ENCODE data around the gene PEDS1. TPM values are rescaled to one million over a fixed set of nuclear protein-coding genes. Genes with fewer than 3 reads are reported as not detected.
A peak's percentile ranks its signal among the peaks of the same experiment; 100 is the strongest.

Gene PEDS1
- total and polyA plus RNA-seq, 2 of the 13 experiments (the other 11 are each of a cell fraction or from before 2014, with no cell fraction given), result 30.5 to 93.9 TPM

DNA sequence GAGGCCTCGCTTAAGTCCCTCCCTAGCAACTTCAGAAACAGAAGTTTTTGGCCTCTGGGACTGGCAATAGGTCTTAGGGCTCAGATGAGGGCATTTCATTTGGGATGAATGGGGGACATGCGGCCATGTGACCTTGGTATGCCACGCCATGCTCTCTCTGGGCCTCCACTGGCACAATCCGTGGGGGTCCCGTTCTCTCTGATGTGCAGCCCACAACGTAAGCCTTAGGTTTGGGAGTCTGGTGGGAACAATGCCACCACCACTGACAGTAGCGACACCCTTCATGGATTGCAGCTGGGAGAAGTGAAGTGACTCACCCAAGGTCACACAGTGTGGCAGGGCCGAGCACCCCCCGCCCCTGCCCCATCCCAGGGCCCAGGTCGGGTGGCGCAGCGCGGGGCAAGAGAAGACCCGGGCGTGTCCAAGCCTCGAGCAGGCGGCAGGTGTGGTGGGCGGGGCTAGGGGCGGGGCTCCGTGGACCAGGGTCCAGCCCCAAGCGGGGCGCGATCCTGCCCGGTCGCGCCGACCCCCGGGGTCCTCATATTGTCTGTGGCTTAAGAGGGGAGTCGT is 36.2 kb upstream of the PEDS1 start (continued):
- TF ChIP-seq, protein P1, sequence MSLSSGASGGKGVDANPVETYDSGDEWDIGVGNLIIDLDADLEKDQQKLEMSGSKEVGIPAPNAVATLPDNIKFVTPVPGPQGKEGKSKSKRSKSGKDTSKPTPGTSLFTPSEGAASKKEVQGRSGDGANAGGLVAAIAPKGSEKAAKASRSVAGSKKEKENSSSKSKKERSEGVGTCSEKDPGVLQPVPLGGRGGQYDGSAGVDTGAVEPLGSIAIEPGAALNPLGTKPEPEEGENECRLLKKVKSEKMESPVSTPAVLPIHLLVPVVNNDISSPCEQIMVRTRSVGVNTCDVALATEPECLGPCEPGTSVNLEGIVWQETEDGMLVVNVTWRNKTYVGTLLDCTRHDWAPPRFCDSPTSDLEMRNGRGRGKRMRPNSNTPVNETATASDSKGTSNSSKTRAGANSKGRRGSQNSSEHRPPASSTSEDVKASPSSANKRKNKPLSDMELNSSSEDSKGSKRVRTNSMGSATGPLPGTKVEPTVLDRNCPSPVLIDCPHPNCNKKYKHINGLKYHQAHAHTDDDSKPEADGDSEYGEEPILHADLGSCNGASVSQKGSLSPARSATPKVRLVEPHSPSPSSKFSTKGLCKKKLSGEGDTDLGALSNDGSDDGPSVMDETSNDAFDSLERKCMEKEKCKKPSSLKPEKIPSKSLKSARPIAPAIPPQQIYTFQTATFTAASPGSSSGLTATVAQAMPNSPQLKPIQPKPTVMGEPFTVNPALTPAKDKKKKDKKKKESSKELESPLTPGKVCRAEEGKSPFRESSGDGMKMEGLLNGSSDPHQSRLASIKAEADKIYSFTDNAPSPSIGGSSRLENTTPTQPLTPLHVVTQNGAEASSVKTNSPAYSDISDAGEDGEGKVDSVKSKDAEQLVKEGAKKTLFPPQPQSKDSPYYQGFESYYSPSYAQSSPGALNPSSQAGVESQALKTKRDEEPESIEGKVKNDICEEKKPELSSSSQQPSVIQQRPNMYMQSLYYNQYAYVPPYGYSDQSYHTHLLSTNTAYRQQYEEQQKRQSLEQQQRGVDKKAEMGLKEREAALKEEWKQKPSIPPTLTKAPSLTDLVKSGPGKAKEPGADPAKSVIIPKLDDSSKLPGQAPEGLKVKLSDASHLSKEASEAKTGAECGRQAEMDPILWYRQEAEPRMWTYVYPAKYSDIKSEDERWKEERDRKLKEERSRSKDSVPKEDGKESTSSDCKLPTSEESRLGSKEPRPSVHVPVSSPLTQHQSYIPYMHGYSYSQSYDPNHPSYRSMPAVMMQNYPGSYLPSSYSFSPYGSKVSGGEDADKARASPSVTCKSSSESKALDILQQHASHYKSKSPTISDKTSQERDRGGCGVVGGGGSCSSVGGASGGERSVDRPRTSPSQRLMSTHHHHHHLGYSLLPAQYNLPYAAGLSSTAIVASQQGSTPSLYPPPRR (CRISPR knock-in tag; IDR thresholded peaks at IDR 0.05; ENCODE audit: borderline replicate concordance), result no peak
- TF ChIP-seq SIN3A (IDR thresholded peaks at IDR 0.05; ENCODE audit: borderline replicate concordance, low read depth, low read length) (peak; percentile 32; the same call in 1 of the 2 replicates), FOSL1 (CRISPR knock-in tag; IDR thresholded peaks at IDR 0.05; ENCODE audit: borderline replicate concordance) (peak; percentile 77), TP53 (CRISPR knock-in tag; conservative IDR thresholded peaks at IDR 0.05) (0 out of 2 replicates have a peak, but pooled peaks have one; percentile 81), ATF7 (IDR thresholded peaks at IDR 0.05) (no peak), ATF7 (CRISPR knock-in tag; IDR thresholded peaks at IDR 0.05) (0 out of 2 replicates have a peak, but pooled peaks have one; percentile 14), HMGXB3 (CRISPR knock-in tag; IDR thresholded peaks at IDR 0.05; ENCODE audit: borderline replicate concordance) (no peak), HDAC1 (CRISPR knock-in tag; IDR thresholded peaks at IDR 0.05) (no peak; the same call in 1 of the 2 replicates), ZKSCAN8 (CRISPR knock-in tag; IDR thresholded peaks at IDR 0.05; ENCODE audit: borderline replicate concordance) (no peak)
- TF ChIP-seq, protein P2, sequence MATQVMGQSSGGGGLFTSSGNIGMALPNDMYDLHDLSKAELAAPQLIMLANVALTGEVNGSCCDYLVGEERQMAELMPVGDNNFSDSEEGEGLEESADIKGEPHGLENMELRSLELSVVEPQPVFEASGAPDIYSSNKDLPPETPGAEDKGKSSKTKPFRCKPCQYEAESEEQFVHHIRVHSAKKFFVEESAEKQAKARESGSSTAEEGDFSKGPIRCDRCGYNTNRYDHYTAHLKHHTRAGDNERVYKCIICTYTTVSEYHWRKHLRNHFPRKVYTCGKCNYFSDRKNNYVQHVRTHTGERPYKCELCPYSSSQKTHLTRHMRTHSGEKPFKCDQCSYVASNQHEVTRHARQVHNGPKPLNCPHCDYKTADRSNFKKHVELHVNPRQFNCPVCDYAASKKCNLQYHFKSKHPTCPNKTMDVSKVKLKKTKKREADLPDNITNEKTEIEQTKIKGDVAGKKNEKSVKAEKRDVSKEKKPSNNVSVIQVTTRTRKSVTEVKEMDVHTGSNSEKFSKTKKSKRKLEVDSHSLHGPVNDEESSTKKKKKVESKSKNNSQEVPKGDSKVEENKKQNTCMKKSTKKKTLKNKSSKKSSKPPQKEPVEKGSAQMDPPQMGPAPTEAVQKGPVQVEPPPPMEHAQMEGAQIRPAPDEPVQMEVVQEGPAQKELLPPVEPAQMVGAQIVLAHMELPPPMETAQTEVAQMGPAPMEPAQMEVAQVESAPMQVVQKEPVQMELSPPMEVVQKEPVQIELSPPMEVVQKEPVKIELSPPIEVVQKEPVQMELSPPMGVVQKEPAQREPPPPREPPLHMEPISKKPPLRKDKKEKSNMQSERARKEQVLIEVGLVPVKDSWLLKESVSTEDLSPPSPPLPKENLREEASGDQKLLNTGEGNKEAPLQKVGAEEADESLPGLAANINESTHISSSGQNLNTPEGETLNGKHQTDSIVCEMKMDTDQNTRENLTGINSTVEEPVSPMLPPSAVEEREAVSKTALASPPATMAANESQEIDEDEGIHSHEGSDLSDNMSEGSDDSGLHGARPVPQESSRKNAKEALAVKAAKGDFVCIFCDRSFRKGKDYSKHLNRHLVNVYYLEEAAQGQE (IDR thresholded peaks at IDR 0.05; ENCODE audit: borderline replicate concordance in 1 of 2, low read depth in 1 of 2, low read length in 2 of 2), result no peak

All from HepG2 (cell line).